T-cell (primary cell): ENCODE data around the gene BRINP2. TPM values are rescaled to one million over a fixed set of nuclear protein-coding genes. Genes with fewer than 3 reads are reported as not detected.

ENCODE experiments used
- ATAC-seq, 4 experiments: fragments of 200-7000 bp in 3 of 4; fragments of 150-1000 bp in 1 of 4; cut with Tn5 transposase; replicated peaks in 1 of 4; 1 replicate in 3 of 4; 2 replicates in 1 of 4; pipeline ENCODE4 v1.10.0; 2021; ENCODE audit warnings: moderate library complexity in 3 of 4, mild to moderate bottlenecking in 2 of 4, moderate number of reproducible peaks in 1 of 4
- CTCF ChIA-PET, 2 donors: fragments of 300-600 bp; sonication (Branson Sonifier 250); formaldehyde crosslinking; loops; one replicate each; lab custom pipeline; 2022; ENCODE audit warnings: antibody characterized with exemption in 2 of 2; lab: Charles Lee
- POLR2A ChIA-PET, 2 donors: fragments of 300-600 bp; sonication (Branson Sonifier 250); formaldehyde crosslinking; loops; one replicate each; lab custom pipeline; 2022; ENCODE audit warnings: antibody characterized with exemption in 2 of 2; lab: Charles Lee
- DNase-seq, 35 experiments: peaks; one replicate each; pipeline versions ENCODE4 v3.0.0 to v3.0.0-alpha.2; 2013 to 2023
- H3K27ac ChIP-seq: one replicate; pipeline ENCODE4 v1.5.1; 2013; ENCODE audit warnings: low read length
- H3K27me3 ChIP-seq, 2 experiments: replicated peaks in 1 of 2; 1 replicate in 1 of 2; 2 replicates in 1 of 2; pipeline versions ENCODE4 v1.6.1 to v1.7.0; 2013; ENCODE audit warnings: low read length in 1 of 2, mixed read lengths in 1 of 2; ENCODE audit not compliant: control insufficient read depth in 2 of 2, insufficient read depth in 2 of 2; ENCODE audit errors: extremely low read depth in 1 of 2
- H3K36me3 ChIP-seq, 2 donors: 1 replicate in 1 of 2; 2 replicates in 1 of 2; pipeline versions ENCODE4 v1.6.1 to v1.7.0; 2013; ENCODE audit warnings: low read length in 1 of 2; ENCODE audit not compliant: control insufficient read depth in 2 of 2, insufficient read depth in 1 of 2; ENCODE audit errors: extremely low read depth in 1 of 2
- H3K4me1 ChIP-seq, 2 experiments: 1 replicate in 1 of 2; 2 replicates in 1 of 2; pipeline versions ENCODE4 v1.6.1 to v1.7.0; 2013; ENCODE audit warnings: low read length in 2 of 2, mixed read lengths in 1 of 2; ENCODE audit not compliant: insufficient read depth in 2 of 2, control insufficient read depth in 1 of 2; ENCODE audit errors: extremely low read depth in 1 of 2
- H3K4me3 ChIP-seq, 2 donors: 1 replicate in 1 of 2; 2 replicates in 1 of 2; pipeline versions ENCODE4 v1.5.1 to v1.7.0; 2013; ENCODE audit warnings: mild to moderate bottlenecking in 2 of 2, low read length in 1 of 2, moderate library complexity in 1 of 2; ENCODE audit not compliant: control insufficient read depth in 1 of 2; ENCODE audit errors: extremely low read depth in 1 of 2
- H3K9me3 ChIP-seq: 2 replicates; pipeline ENCODE4 v1.7.0; 2013
- H3K27ac Mint-ChIP-seq, 2 donors: one replicate each; pipeline ENCODE4 v1.8.0; 2020 to 2021; ENCODE audit warnings: mild to moderate bottlenecking in 2 of 2, mixed read lengths in 2 of 2
- H3K27me3 Mint-ChIP-seq, 2 donors: one replicate each; pipeline ENCODE4 v1.8.0; 2021 to 2022; ENCODE audit warnings: mixed read lengths in 2 of 2
- H3K36me3 Mint-ChIP-seq: one replicate; pipeline ENCODE4 v1.8.0; 2021; ENCODE audit warnings: mixed read lengths
- H3K4me1 Mint-ChIP-seq, 3 donors: one replicate each; pipeline ENCODE4 v1.8.0; 2020 to 2022; ENCODE audit warnings: mixed read lengths in 3 of 3, mild to moderate bottlenecking in 1 of 3
- H3K4me3 Mint-ChIP-seq, 3 donors: one replicate each; pipeline ENCODE4 v1.8.0; 2020 to 2022; ENCODE audit warnings: mild to moderate bottlenecking in 3 of 3, mixed read lengths in 3 of 3, moderate library complexity in 3 of 3
- H3K9me3 Mint-ChIP-seq, 3 donors: one replicate each; pipeline ENCODE4 v1.8.0; 2020 to 2022; ENCODE audit warnings: mixed read lengths in 3 of 3
- WGBS: methylation state at CpG from one replicate; pipeline ENCODE4 v1.1.5; 2013; ENCODE audit warnings: missing lambda C conversion rate; ENCODE audit not compliant: insufficient coverage; 5-methylcytosine and 5-hydroxymethylcytosine counted together
- total RNA-seq, 35 experiments: library from RNA in 6 of 35; stranded (reverse) in 6 of 35; fragments of 120-200 nt in 1 of 35; gene quantifications; one replicate each; pipeline versions ENCODE4 v1.2.1 to v1.2.4 and lab custom pipeline; 2013 to 2026

Gene BRINP2
- total RNA-seq, 5 donors from 2014 or later (not counting 1 experiment from before 2014, with no cell fraction given): 0.06 TPM; not detected in 4

GRCh38 chr1:177301425-177302124 lies 130.8 kb downstream of the BRINP2 start:
- Histone ChIP-seq H3K36me3 (no peaks in the 10 kb centered on the region), H3K4me3 (no peak overlapping the region), H3K4me1 (no peaks in the 10 kb centered on the region), H3K9me3 (no peaks in the 10 kb centered on the region), H3K27ac (no peak overlapping the region), H3K27me3 (no peaks in the 10 kb centered on the region)
- Mint-ChIP-seq H3K4me3 (no peak overlapping the region), H3K27me3 (peaks cover 0 to 8% of the 10 kb centered on the region in 2 donors), H3K27ac (no peak overlapping the region), H3K4me1 (no peaks in the 10 kb centered on the region), H3K36me3 (no peaks in the 10 kb centered on the region), H3K9me3 (peaks cover 0 to 21% (median 5%) of the 10 kb centered on the region in 3 donors)
- ChIA-PET CTCF (no interaction called here), POLR2A (no interaction called here)
- ATAC-seq (no peak), DNase-seq (no peak)
- no CpG with 5 or more reads among the region's 1 CpG for WGBS

GRCh38 chr1:177302357-177303044 lies 131.7 kb downstream of the BRINP2 start:
- ATAC-seq (no peak), DNase-seq (no peak)
- Histone ChIP-seq H3K4me1 (no peaks in the 10 kb centered on the region), H3K4me3 (no peak overlapping the region), H3K36me3 (no peaks in the 10 kb centered on the region), H3K27me3 (no peaks in the 10 kb centered on the region), H3K27ac (no peak overlapping the region), H3K9me3 (no peaks in the 10 kb centered on the region)
- H3K27me3 Mint-ChIP-seq: peaks cover 0 to 8% of the 10 kb centered on the region in 2 donors
- H3K4me1 Mint-ChIP-seq: no peaks in the 10 kb centered on the region
- H3K9me3 Mint-ChIP-seq: peaks cover 0 to 17% (median 3%) of the 10 kb centered on the region in 3 donors
- no peak overlapping the region for H3K27ac Mint-ChIP-seq
- WGBS: 46% methylated on average over 4 of the region's 7 CpGs
- no peaks in the 10 kb centered on the region for H3K36me3 Mint-ChIP-seq
- ChIA-PET POLR2A (no interaction called here), CTCF (no interaction called here)
- H3K4me3 Mint-ChIP-seq: no peak overlapping the region

GRCh38 chr1:177305040-177306018 lies 134.6 kb downstream of the BRINP2 start:
- no peaks in the 10 kb centered on the region for H3K27me3 ChIP-seq
- Mint-ChIP-seq H3K27me3 (peaks cover 0 to 8% of the 10 kb centered on the region in 2 donors), H3K9me3 (peaks cover 0 to 13% (median 0%) of the 10 kb centered on the region in 3 donors), H3K4me1 (no peaks in the 10 kb centered on the region), H3K36me3 (no peaks in the 10 kb centered on the region), H3K27ac (no peak overlapping the region), H3K4me3 (no peak overlapping the region)
- ChIA-PET POLR2A (no interaction called here), CTCF (interaction anchor here in 1 of 2 donors (0.6 kb wide), 1 partner anchor 20 kb away, joined by 3 read pairs; no protein-coding TSS in a partner anchor)
- DNase-seq (no peak), ATAC-seq (no peak)
- no peaks in the 10 kb centered on the region for H3K36me3 ChIP-seq
- H3K9me3 ChIP-seq: no peaks in the 10 kb centered on the region
- WGBS: 60% methylated on average over 7 of the region's 11 CpGs
- H3K4me3 ChIP-seq: no peak overlapping the region
- no peak overlapping the region for H3K27ac ChIP-seq
- no peaks in the 10 kb centered on the region for H3K4me1 ChIP-seq

- CTCF ChIA-PET: interaction anchor here in 1 of 2 donors (0.6 kb wide), 1 partner anchor 19 kb away, joined by 3 read pairs; no protein-coding TSS in a partner anchor
- Mint-ChIP-seq H3K9me3 (peaks cover 0 to 13% (median 0%) of the 10 kb centered on the region in 3 donors), H3K4me1 (no peaks in the 10 kb centered on the region), H3K36me3 (no peaks in the 10 kb centered on the region), H3K4me3 (no peak overlapping the region), H3K27me3 (peaks cover 0 to 8% of the 10 kb centered on the region in 2 donors), H3K27ac (no peak overlapping the region)
- POLR2A ChIA-PET: no interaction called here
- Histone ChIP-seq H3K4me3 (no peak overlapping the region), H3K27me3 (no peaks in the 10 kb centered on the region), H3K27ac (no peak overlapping the region), H3K4me1 (no peaks in the 10 kb centered on the region), H3K9me3 (no peaks in the 10 kb centered on the region), H3K36me3 (no peaks in the 10 kb centered on the region)
- no peak for DNase-seq
- 24% methylated on average over 3 of the region's 3 CpGs for WGBS
- no peak for ATAC-seq
Observed at GRCh38 chr1:177306019-177306415, 135.3 kb downstream of the BRINP2 start.

- POLR2A ChIA-PET: no interaction called here
- Mint-ChIP-seq H3K27me3 (peaks cover 0 to 8% of the 10 kb centered on the region in 2 donors), H3K4me1 (no peaks in the 10 kb centered on the region), H3K27ac (no peak overlapping the region), H3K4me3 (no peak overlapping the region), H3K36me3 (no peaks in the 10 kb centered on the region), H3K9me3 (peaks cover 0 to 13% (median 0%) of the 10 kb centered on the region in 3 donors)
- H3K4me1 ChIP-seq: no peaks in the 10 kb centered on the region
- H3K27me3 ChIP-seq: no peaks in the 10 kb centered on the region
- no peaks in the 10 kb centered on the region for H3K36me3 ChIP-seq
- H3K9me3 ChIP-seq: no peaks in the 10 kb centered on the region
- CTCF ChIA-PET: no interaction called here
- no CpG with 5 or more reads among the region's 1 CpG for WGBS
- no peak overlapping the region for H3K4me3 ChIP-seq
- no peak overlapping the region for H3K27ac ChIP-seq
- no peak for ATAC-seq
- no peak for DNase-seq
Observed at GRCh38 chr1:177306981-177307380, 136.2 kb downstream of the BRINP2 start.

DNA sequence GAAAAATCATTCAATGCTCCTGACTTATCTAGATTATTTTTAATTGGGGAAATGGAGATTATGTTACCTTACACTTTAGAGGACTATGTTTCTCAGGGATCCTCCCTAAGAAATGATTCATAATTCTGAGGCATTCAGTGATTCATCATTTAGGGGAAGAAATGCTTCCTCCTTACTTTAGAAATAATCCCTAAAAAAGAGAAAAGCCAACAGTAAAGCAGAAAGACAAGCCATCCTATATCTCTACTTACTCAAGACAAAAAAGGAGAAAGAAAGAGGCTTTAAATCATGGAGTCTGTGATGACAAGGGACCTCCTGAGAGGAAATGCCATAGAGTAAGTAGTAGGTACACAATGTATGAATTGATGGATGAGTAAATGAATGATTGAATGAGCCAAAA lies 137.0 kb downstream of the BRINP2 start:
- Mint-ChIP-seq H3K27me3 (peaks cover 0 to 8% of the 10 kb centered on the region in 2 donors), H3K4me1 (no peaks in the 10 kb centered on the region), H3K9me3 (peaks cover 0 to 13% (median 0%) of the 10 kb centered on the region in 3 donors), H3K36me3 (no peaks in the 10 kb centered on the region), H3K4me3 (no peak overlapping the region), H3K27ac (no peak overlapping the region)
- Histone ChIP-seq H3K27me3 (no peaks in the 10 kb centered on the region), H3K36me3 (no peaks in the 10 kb centered on the region), H3K27ac (no peak overlapping the region), H3K4me1 (no peaks in the 10 kb centered on the region), H3K4me3 (no peak overlapping the region), H3K9me3 (no peaks in the 10 kb centered on the region)
- ChIA-PET CTCF (no interaction called here), POLR2A (no interaction called here)
- no peak for ATAC-seq
- no peak for DNase-seq
